DMS53 treated with DMSO at 0.1 percent for 48 hours (cell line): ENCODE measurements around the gene GPX6.
"Not testable (repeated sequence)": the region's sequence is repeated elsewhere in the genome, so short reads cannot be mapped to it uniquely, and the experiment has no call there.

Experiments
- DNase-seq: peaks from one replicate; lab custom pipeline; 2025; ENCODE audit not compliant: unreplicated experiment; lab: John Stamatoyannopoulos, UW

The GPX6 gene

GRCh38 chr6:28525496-28526039 lies 10.0 kb upstream of the GPX6 start, which contains the start of gene GPX5:
TSS of gene GPX5 (plus strand) at chr6:28525881. CDS start at chr6:28526014, 133 bp downstream.
- DNase-seq, result no peak

GRCh38 chr6:28523241-28523622 lies 7.6 kb upstream of the GPX6 start:
- no peak for DNase-seq

GRCh38 chr6:28522594-28523240 lies 7.1 kb upstream of the GPX6 start:
- DNase-seq, result no peak

GRCh38 chr6:28517964-28518363 lies 2.4 kb upstream of the GPX6 start:
- DNase-seq, result no peak

- DNase-seq, result not testable (repeated sequence)
These were observed 3.2 kb downstream of the GPX6 start for GRCh38 chr6:28512387-28512786.

- no peak for DNase-seq
These were observed 3.8 kb downstream of the GPX6 start for GRCh38 chr6:28511628-28512300.

GRCh38 chr6:28506807-28507475 lies 8.7 kb downstream of the GPX6 start:
- no peak for DNase-seq

GRCh38 chr6:28505733-28506132 lies 9.9 kb downstream of the GPX6 start:
- DNase-seq, result no peak

GRCh38 chr6:28502709-28503305 lies 12.8 kb downstream of the GPX6 start:
- not testable (repeated sequence) for DNase-seq

GRCh38 chr6:28502136-28502535 lies 13.5 kb downstream of the GPX6 start:
- DNase-seq, result not testable (repeated sequence)

- no peak for DNase-seq
These were observed 14.3 kb downstream of the GPX6 start for GRCh38 chr6:28501259-28501658.

GRCh38 chr6:28497893-28498292 lies 17.7 kb downstream of the GPX6 start:
- no peak for DNase-seq

- DNase-seq, result no peak
These were observed 18.3 kb downstream of the GPX6 start for GRCh38 chr6:28497306-28497705.

GRCh38 chr6:28496099-28496779 lies 19.4 kb downstream of the GPX6 start:
- DNase-seq, result no peak

- DNase-seq, result no peak
These were observed 23.6 kb downstream of the GPX6 start for GRCh38 chr6:28491984-28492317.

- DNase-seq, result no peak
These were observed 25.2 kb downstream of the GPX6 start for GRCh38 chr6:28490205-28490890.

- no peak for DNase-seq
These were observed 26.0 kb downstream of the GPX6 start for GRCh38 chr6:28489366-28490204.

GRCh38 chr6:28488916-28489365 lies 26.7 kb downstream of the GPX6 start:
- no peak for DNase-seq

- no peak for DNase-seq
These were observed 28.4 kb downstream of the GPX6 start for GRCh38 chr6:28486988-28487742.
